RWPE1 (cell line): ENCODE results near the gene GAL3ST2.

Experiments
- CTCF ChIA-PET: fragments of 350-600 bp; sonication (Branson Sonifier 250); formaldehyde crosslinking; extraction: SDS; loops from one replicate; lab custom pipeline; 2021; lab: Yijun Ruan, JAX
- POLR2A ChIA-PET: fragments of 400-600 bp; formaldehyde crosslinking; extraction: SDS; loops from one replicate; lab custom pipeline; 2020; ENCODE audit warnings: antibody characterized with exemption; ENCODE audit not compliant: low non-redundant PET; lab: Yijun Ruan, JAX
- DNase-seq: peaks from one replicate; pipeline ENCODE4 v3.0.0; 2012; ENCODE audit warnings: low spot score
- H3K27ac ChIP-seq: fragments of 450-650 bp; 2 replicates; pipeline ENCODE4 v1.5.1; 2017
- CTCF ChIP-seq: fragments of 450-650 bp; conservative IDR thresholded peaks from 2 replicates; pipeline ENCODE4 v1.5.1; 2017; ENCODE audit warnings: low read depth, mild to moderate bottlenecking

Gene GAL3ST2

GRCh38 chr2:241793385-241793784, 16.8 kb downstream of the GAL3ST2 start:
- no peak overlapping the region for H3K27ac ChIP-seq
- POLR2A ChIA-PET, result no interaction called here
- TF ChIP-seq CTCF, result no peak

GRCh38 chr2:241794250-241794823, 17.7 kb downstream of the GAL3ST2 start:
- POLR2A ChIA-PET, result no interaction called here
- no peak for TF ChIP-seq CTCF

More at GRCh38 chr2:241793385-241793784, 16.8 kb downstream of the GAL3ST2 start:
- CTCF ChIA-PET, result no interaction called here
- DNase-seq, result no peak

GRCh38 chr2:241795021-241795999, 18.7 kb downstream of the GAL3ST2 start:
- ChIA-PET CTCF (no interaction called here), POLR2A (no interaction called here)
- no peak for TF ChIP-seq CTCF
- DNase-seq, result no peak
- no peak overlapping the region for H3K27ac ChIP-seq

More at GRCh38 chr2:241794250-241794823, 17.7 kb downstream of the GAL3ST2 start:
- H3K27ac ChIP-seq, result no peak overlapping the region
- DNase-seq, result no peak
- CTCF ChIA-PET, result no interaction called here

- no peak overlapping the region for H3K27ac ChIP-seq
- CTCF ChIA-PET, result no interaction called here
- TF ChIP-seq CTCF, result no peak
- DNase-seq, result no peak
- POLR2A ChIA-PET, result no interaction called here
Observed at GRCh38 chr2:241796209-241796608, 19.6 kb downstream of the GAL3ST2 start.

GRCh38 chr2:241796610-241797138, 20.1 kb downstream of the GAL3ST2 start:
- ChIA-PET POLR2A (no interaction called here), CTCF (no interaction called here)
- no peak overlapping the region for H3K27ac ChIP-seq
- DNase-seq, result no peak
- no peak for TF ChIP-seq CTCF

- ChIA-PET POLR2A (no interaction called here), CTCF (no interaction called here)
- no peak for TF ChIP-seq CTCF
- no peak for DNase-seq
- H3K27ac ChIP-seq, result no peak overlapping the region
Observed at GRCh38 chr2:241797441-241798080, 20.9 kb downstream of the GAL3ST2 start.
